PFSK-1 (cell line): ENCODE data around the gene ZNF827.

Source experiments
- FOXP2 ChIP-seq: optimal IDR thresholded peaks from 2 replicates; pipeline ENCODE3; 2011; ENCODE audit warnings: borderline replicate concordance, control low read depth, inconsistent platforms; ENCODE audit not compliant: insufficient read depth; ENCODE audit errors: extremely low read length, extremely low read depth
- POLR2AphosphoS5 ChIP-seq: IDR thresholded peaks from 2 replicates; pipeline ENCODE4 v1.6.1; 2012; ENCODE audit warnings: low read depth, mild to moderate bottlenecking, control low read depth, low read length, moderate library complexity
- REST ChIP-seq, 2 experiments: IDR thresholded peaks; 2 replicates each; pipeline versions ENCODE4 v1.6.1 to v1.8.0; 2011 to 2012; ENCODE audit warnings: low read depth in 2 of 2, low read length in 2 of 2, control low read depth in 1 of 2, inconsistent platforms in 1 of 2, mild to moderate bottlenecking in 1 of 2, moderate library complexity in 1 of 2; ENCODE audit not compliant: insufficient read depth in 1 of 2
- SIN3A ChIP-seq: IDR thresholded peaks from 2 replicates; pipeline ENCODE4 v1.6.1; 2012; ENCODE audit warnings: mild to moderate bottlenecking, low read length, moderate library complexity, borderline replicate concordance; ENCODE audit not compliant: insufficient read depth
- TAF1 ChIP-seq: IDR thresholded peaks from 2 replicates; pipeline ENCODE4 v1.6.1; 2012; ENCODE audit warnings: low read length, control low read depth, borderline replicate concordance; ENCODE audit not compliant: insufficient read depth

The ZNF827 gene

DNA sequence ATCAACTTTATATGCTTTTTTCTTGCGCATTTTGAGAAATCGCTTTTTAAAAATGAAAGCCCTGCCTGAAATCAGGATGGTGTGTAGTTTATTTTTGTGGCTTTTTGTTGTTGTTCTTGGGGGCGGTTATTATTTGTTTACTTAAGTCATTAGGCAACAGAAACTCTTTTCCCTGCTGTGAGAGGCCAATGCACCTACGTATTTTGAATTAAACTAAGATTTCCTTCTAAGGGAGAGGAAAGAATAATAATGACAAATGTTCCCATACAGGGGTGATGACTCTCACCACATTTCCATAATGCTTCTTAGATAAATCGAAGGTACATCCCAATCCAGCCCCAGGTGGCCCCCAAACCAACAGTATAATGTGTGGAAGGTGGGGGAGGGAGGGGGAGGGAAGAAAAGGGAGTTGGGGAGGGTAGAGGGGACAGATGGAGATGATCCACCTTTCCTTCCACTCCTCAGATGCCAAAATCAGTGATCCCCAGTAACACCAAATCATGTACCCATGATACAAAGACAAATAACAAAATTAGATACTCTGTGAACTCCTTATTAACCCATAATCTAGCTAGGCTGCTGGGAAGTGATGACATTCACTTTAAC is 39.6 kb downstream of the ZNF827 start:
- TF ChIP-seq POLR2AphosphoS5 (no peak), SIN3A (no peak), FOXP2 (no peak), TAF1 (no peak), REST (IDR thresholded peaks at IDR 0.05; ENCODE audit: insufficient read depth in 1 of 2, low read depth in 2 of 2, low read length in 2 of 2) (no peak)

GRCh38 chr4:145898466-145898865 is 40.2 kb downstream of the ZNF827 start:
- no peak for TF ChIP-seq POLR2AphosphoS5
- no peak for TF ChIP-seq TAF1
- no peak for TF ChIP-seq REST (IDR thresholded peaks at IDR 0.05; ENCODE audit: insufficient read depth in 1 of 2, low read depth in 2 of 2, low read length in 2 of 2)
- no peak for TF ChIP-seq SIN3A
- no peak for TF ChIP-seq FOXP2

- TF ChIP-seq REST (IDR thresholded peaks at IDR 0.05; ENCODE audit: insufficient read depth in 1 of 2, low read depth in 2 of 2, low read length in 2 of 2) (no peak), SIN3A (no peak), TAF1 (no peak), POLR2AphosphoS5 (no peak), FOXP2 (no peak)
These were observed 43.6 kb downstream of the ZNF827 start for GRCh38 chr4:145895056-145895455.

- TF ChIP-seq TAF1 (no peak), SIN3A (no peak)
These were observed 46.7 kb downstream of the ZNF827 start for GRCh38 chr4:145891958-145892357.

GRCh38 chr4:145890689-145891088 is 47.9 kb downstream of the ZNF827 start:
- no peak for TF ChIP-seq POLR2AphosphoS5
- TF ChIP-seq FOXP2, result no peak
- TF ChIP-seq REST (IDR thresholded peaks at IDR 0.05; ENCODE audit: insufficient read depth in 1 of 2, low read depth in 2 of 2, low read length in 2 of 2), result no peak
- TF ChIP-seq SIN3A, result no peak
- TF ChIP-seq TAF1, result no peak

GRCh38 chr4:145888393-145888792 is 50.2 kb downstream of the ZNF827 start:
- TF ChIP-seq SIN3A (no peak), REST (IDR thresholded peaks at IDR 0.05; ENCODE audit: insufficient read depth in 1 of 2, low read depth in 2 of 2, low read length in 2 of 2) (no peak), POLR2AphosphoS5 (no peak), FOXP2 (no peak), TAF1 (no peak)
